BLaER1 (cell line): ENCODE results near the gene SLC39A12.

Experiments used
- H3K27ac ChIP-seq: shearing (Covaris generic); formaldehyde crosslinking; 2 replicates; pipeline ENCODE4 v1.8.1; 2022
- H3K27me3 ChIP-seq: shearing (Covaris generic); formaldehyde crosslinking; 2 replicates; pipeline ENCODE4 v1.8.1; 2022
- H3K36me3 ChIP-seq: shearing (Covaris generic); formaldehyde crosslinking; 2 replicates; pipeline ENCODE4 v1.8.1; 2022
- H3K4me1 ChIP-seq: shearing (Covaris generic); formaldehyde crosslinking; 2 replicates; pipeline ENCODE4 v1.8.1; 2022
- H3K4me2 ChIP-seq: shearing (Covaris generic); formaldehyde crosslinking; 2 replicates; pipeline ENCODE4 v1.8.1; 2022
- H3K4me3 ChIP-seq: shearing (Covaris generic); formaldehyde crosslinking; 2 replicates; pipeline ENCODE4 v1.8.1; 2022
- H3K9ac ChIP-seq: shearing (Covaris generic); formaldehyde crosslinking; 2 replicates; pipeline ENCODE4 v1.8.1; 2022
- H3K9me3 ChIP-seq: shearing (Covaris generic); formaldehyde crosslinking; 2 replicates; pipeline ENCODE4 v1.8.1; 2022
- H4K20me1 ChIP-seq: shearing (Covaris generic); formaldehyde crosslinking; 2 replicates; pipeline ENCODE4 v1.8.1; 2022
- Cebpa-rat ChIP-seq: shearing (Covaris generic); IDR thresholded peaks from 2 replicates; pipeline ENCODE4 v1.8.1; 2022

SLC39A12 gene

GRCh38 chr10:17951868-17952371, at the start of gene SLC39A12:
SLC39A12 (plus strand) TSS chr10:17951918; CDS start chr10:17953277, 1,359 bp downstream.
- Histone ChIP-seq H3K9me3 (peaks cover 16% of the 10 kb centered on the region), H3K27me3 (no peaks in the 10 kb centered on the region), H3K27ac (no peak within 1 kb of the TSS), H3K36me3 (no peaks in the 10 kb centered on the region), H3K4me1 (peaks cover 19% of the 10 kb centered on the region), H3K4me3 (no peak within 1 kb of the TSS), H4K20me1 (no peaks in the 10 kb centered on the region), H3K4me2 (no peak within 1 kb of the TSS), H3K9ac (no peak within 1 kb of the TSS)
- TF ChIP-seq Cebpa-rat = no peak

- H3K36me3 ChIP-seq = no peaks in the 10 kb centered on the region
- no peak overlapping the region for H3K9ac ChIP-seq
- no peak overlapping the region for H3K27ac ChIP-seq
- no peaks in the 10 kb centered on the region for H3K9me3 ChIP-seq
- H4K20me1 ChIP-seq = no peaks in the 10 kb centered on the region
- no peaks in the 10 kb centered on the region for H3K27me3 ChIP-seq
- H3K4me3 ChIP-seq = no peak overlapping the region
- H3K4me1 ChIP-seq = no peaks in the 10 kb centered on the region
- H3K4me2 ChIP-seq = no peak overlapping the region
- no peak for TF ChIP-seq Cebpa-rat
These were observed 47.2 kb upstream of the SLC39A12 start for GRCh38 chr10:17904564-17904963.

- no peak overlapping the region for H3K9ac ChIP-seq
- TF ChIP-seq Cebpa-rat = no peak
- H3K9me3 ChIP-seq = no peaks in the 10 kb centered on the region
- H4K20me1 ChIP-seq = no peaks in the 10 kb centered on the region
- H3K27ac ChIP-seq = no peak overlapping the region
- H3K27me3 ChIP-seq = no peaks in the 10 kb centered on the region
- H3K36me3 ChIP-seq = no peaks in the 10 kb centered on the region
- no peak overlapping the region for H3K4me3 ChIP-seq
- no peaks in the 10 kb centered on the region for H3K4me1 ChIP-seq
- H3K4me2 ChIP-seq = no peak overlapping the region
These were observed 46.2 kb upstream of the SLC39A12 start for GRCh38 chr10:17905491-17905890.

GRCh38 chr10:17906002-17906401, 45.7 kb upstream of the SLC39A12 start:
- H3K27ac ChIP-seq = no peak overlapping the region
- no peaks in the 10 kb centered on the region for H3K36me3 ChIP-seq
- no peak overlapping the region for H3K9ac ChIP-seq
- no peak for TF ChIP-seq Cebpa-rat
- H3K4me1 ChIP-seq = no peaks in the 10 kb centered on the region
- no peak overlapping the region for H3K4me3 ChIP-seq
- no peak overlapping the region for H3K4me2 ChIP-seq
- no peaks in the 10 kb centered on the region for H3K9me3 ChIP-seq
- H4K20me1 ChIP-seq = no peaks in the 10 kb centered on the region
- H3K27me3 ChIP-seq = no peaks in the 10 kb centered on the region

- no peaks in the 10 kb centered on the region for H3K4me1 ChIP-seq
- H3K36me3 ChIP-seq = no peaks in the 10 kb centered on the region
- H3K27ac ChIP-seq = no peak overlapping the region
- H4K20me1 ChIP-seq = no peaks in the 10 kb centered on the region
- peaks cover 9% of the 10 kb centered on the region for H3K9me3 ChIP-seq
- no peaks in the 10 kb centered on the region for H3K27me3 ChIP-seq
- H3K4me2 ChIP-seq = no peak overlapping the region
- H3K4me3 ChIP-seq = no peak overlapping the region
- no peak for TF ChIP-seq Cebpa-rat
- H3K9ac ChIP-seq = no peak overlapping the region
These were observed 44.1 kb upstream of the SLC39A12 start for GRCh38 chr10:17907641-17908040.

- H3K4me2 ChIP-seq = no peak overlapping the region
- no peaks in the 10 kb centered on the region for H4K20me1 ChIP-seq
- no peaks in the 10 kb centered on the region for H3K4me1 ChIP-seq
- no peak overlapping the region for H3K9ac ChIP-seq
- H3K27ac ChIP-seq = no peak overlapping the region
- H3K36me3 ChIP-seq = no peaks in the 10 kb centered on the region
- TF ChIP-seq Cebpa-rat = no peak
- no peak overlapping the region for H3K4me3 ChIP-seq
- peaks cover 9% of the 10 kb centered on the region for H3K9me3 ChIP-seq
- H3K27me3 ChIP-seq = no peaks in the 10 kb centered on the region
These were observed 41.5 kb upstream of the SLC39A12 start for GRCh38 chr10:17910125-17910789.

- H3K36me3 ChIP-seq = no peaks in the 10 kb centered on the region
- no peak for TF ChIP-seq Cebpa-rat
- H3K4me1 ChIP-seq = no peaks in the 10 kb centered on the region
- H3K9ac ChIP-seq = no peak overlapping the region
- H4K20me1 ChIP-seq = no peaks in the 10 kb centered on the region
- H3K4me3 ChIP-seq = no peak overlapping the region
- peaks cover 9% of the 10 kb centered on the region for H3K9me3 ChIP-seq
- H3K27me3 ChIP-seq = no peaks in the 10 kb centered on the region
- H3K4me2 ChIP-seq = no peak overlapping the region
- no peak overlapping the region for H3K27ac ChIP-seq
These were observed 39.0 kb upstream of the SLC39A12 start for GRCh38 chr10:17912754-17913153.

GRCh38 chr10:17913604-17914003, 38.1 kb upstream of the SLC39A12 start:
- TF ChIP-seq Cebpa-rat = no peak
- H3K27me3 ChIP-seq = no peaks in the 10 kb centered on the region
- H3K4me3 ChIP-seq = no peak overlapping the region

GRCh38 chr10:17914169-17915045, 37.3 kb upstream of the SLC39A12 start:
- no peak overlapping the region for H3K27ac ChIP-seq
- no peaks in the 10 kb centered on the region for H3K27me3 ChIP-seq
- H3K9ac ChIP-seq = no peak overlapping the region
- H3K36me3 ChIP-seq = no peaks in the 10 kb centered on the region
- H3K4me1 ChIP-seq = peaks cover 8% of the 10 kb centered on the region
- no peak overlapping the region for H3K4me2 ChIP-seq
- no peaks in the 10 kb centered on the region for H4K20me1 ChIP-seq
- peaks cover 14% of the 10 kb centered on the region for H3K9me3 ChIP-seq
- no peak overlapping the region for H3K4me3 ChIP-seq
- no peak for TF ChIP-seq Cebpa-rat

More at GRCh38 chr10:17913604-17914003, 38.1 kb upstream of the SLC39A12 start:
- Histone ChIP-seq H3K9me3 (peaks cover 11% of the 10 kb centered on the region), H4K20me1 (no peaks in the 10 kb centered on the region), H3K36me3 (no peaks in the 10 kb centered on the region), H3K9ac (no peak overlapping the region), H3K27ac (no peak overlapping the region), H3K4me2 (no peak overlapping the region), H3K4me1 (peaks cover 5% of the 10 kb centered on the region)

GRCh38 chr10:17915181-17915580, 36.5 kb upstream of the SLC39A12 start:
- H3K4me2 ChIP-seq = no peak overlapping the region
- no peaks in the 10 kb centered on the region for H4K20me1 ChIP-seq
- no peak overlapping the region for H3K9ac ChIP-seq
- no peaks in the 10 kb centered on the region for H3K36me3 ChIP-seq
- H3K9me3 ChIP-seq = peaks cover 14% of the 10 kb centered on the region
- no peaks in the 10 kb centered on the region for H3K27me3 ChIP-seq
- H3K4me3 ChIP-seq = no peak overlapping the region
- peaks cover 8% of the 10 kb centered on the region for H3K4me1 ChIP-seq
- no peak overlapping the region for H3K27ac ChIP-seq
- no peak for TF ChIP-seq Cebpa-rat
